Bronchial epithelial cell (primary cell): ENCODE data around the gene PPP1R16B. TPM values are rescaled to one million over a fixed set of nuclear protein-coding genes. Genes with fewer than 3 reads are reported as not detected.

Experiments used
- DNase-seq: peaks from one replicate; pipeline ENCODE4 v3.0.0-alpha.2; 2010; ENCODE audit warnings: low read depth
- FAIRE-seq: peaks from 2 replicates; lab custom pipeline; 2011; peaks lifted over from hg19 to GRCh38; lab: Jason Lieb, UNC
- H3K27me3 ChIP-seq: 2 replicates; pipeline ENCODE4 v1.5.1; 2011; ENCODE audit warnings: low read length; ENCODE audit not compliant: control insufficient read depth, insufficient read depth
- H3K36me3 ChIP-seq: 2 replicates; pipeline ENCODE4 v1.5.1; 2011; ENCODE audit warnings: low read length; ENCODE audit not compliant: control insufficient read depth, insufficient read depth
- H3K4me3 ChIP-seq: 2 replicates; pipeline ENCODE4 v1.5.1; 2011; ENCODE audit warnings: mild to moderate bottlenecking, low read depth, low read length, control low read depth
- CTCF ChIP-seq: IDR thresholded peaks from 2 replicates; pipeline ENCODE4 v1.5.1; 2011; ENCODE audit warnings: mild to moderate bottlenecking, moderate library complexity, low read length, control low read depth, inconsistent platforms; ENCODE audit not compliant: insufficient read depth, severe bottlenecking
- total RNA-seq: library from RNA; depleted of rRNA; stranded (reverse); fragments of >200 nt; gene quantifications from 2 replicates; pipeline ENCODE4 v1.2.1, GENCODE V29; 2014

The PPP1R16B gene
- total RNA-seq, 1 donor from 2014 or later, result 0.26 TPM

GRCh38 chr20:38763616-38764015 lies 41.9 kb upstream of the PPP1R16B start:
- Histone ChIP-seq H3K27me3 (no peaks in the 10 kb centered on the region), H3K4me3 (no peak overlapping the region), H3K36me3 (peaks cover 11% of the 10 kb centered on the region)
- DNase-seq, result no peak
- no peak for FAIRE-seq
- no peak for TF ChIP-seq CTCF

- Histone ChIP-seq H3K27me3 (no peaks in the 10 kb centered on the region), H3K36me3 (peaks cover 11% of the 10 kb centered on the region), H3K4me3 (no peak overlapping the region)
- no peak for FAIRE-seq
- DNase-seq, result peak; percentile 91
- no peak for TF ChIP-seq CTCF
These were observed 40.8 kb upstream of the PPP1R16B start for GRCh38 chr20:38764567-38765318.

- no peak overlapping the region for H3K4me3 ChIP-seq
- DNase-seq, result no peak
- TF ChIP-seq CTCF, result no peak
- peaks cover 9% of the 10 kb centered on the region for H3K36me3 ChIP-seq
- no peak for FAIRE-seq
- no peaks in the 10 kb centered on the region for H3K27me3 ChIP-seq
These were observed 39.4 kb upstream of the PPP1R16B start for GRCh38 chr20:38766071-38766470.

- no peak for TF ChIP-seq CTCF
- no peak overlapping the region for H3K4me3 ChIP-seq
- no peak for FAIRE-seq
- H3K27me3 ChIP-seq, result no peaks in the 10 kb centered on the region
- H3K36me3 ChIP-seq, result peaks cover 11% of the 10 kb centered on the region
- no peak for DNase-seq
These were observed 35.9 kb upstream of the PPP1R16B start for GRCh38 chr20:38769376-38770295.

GRCh38 chr20:38770546-38770945 lies 35.0 kb upstream of the PPP1R16B start:
- H3K36me3 ChIP-seq, result peaks cover 11% of the 10 kb centered on the region
- H3K27me3 ChIP-seq, result no peaks in the 10 kb centered on the region
- FAIRE-seq (no peak), DNase-seq (no peak)
- H3K4me3 ChIP-seq, result no peak overlapping the region
- no peak for TF ChIP-seq CTCF
